ENCODE measurements around the gene VPS72. TPM values are rescaled to one million over a fixed set of nuclear protein-coding genes. Genes with fewer than 3 reads are reported as not detected.

The VPS72 gene
- total RNA-seq, 2 donors from 2014 or later, result 33.1 to 74.4 TPM

GRCh38 chr1:151166505-151166956, 23.5 kb downstream of the VPS72 start:
- H3K27me3 Mint-ChIP-seq, result no peaks in the 10 kb centered on the region
- ATAC-seq, result peak in 1 of 2 donors; percentile 25
- H3K9me3 Mint-ChIP-seq, result no peaks in the 10 kb centered on the region
- DNase-seq (ENCODE audit: low spot score), result no peak
- peaks cover 38 to 42% of the 10 kb centered on the region in 2 donors for H3K4me1 Mint-ChIP-seq (ENCODE audit: low read depth in 2 of 2)
- peaks cover 18% of the 10 kb centered on the region for H3K36me3 Mint-ChIP-seq
- H3K27ac Mint-ChIP-seq, result peak overlapping the region; percentile 85 to 92
- H3K4me3 Mint-ChIP-seq, result peak overlapping the region; percentile 94

GRCh38 chr1:151165738-151166504, 24.1 kb downstream of the VPS72 start, which contains the start of the genes LYSMD1 and SCNM1:
LYSMD1 (minus strand) TSS chr1:151165902; CDS start chr1:151165258, 644 bp downstream.
SCNM1 (plus strand) TSS chr1:151166144; CDS start chr1:151166153, 9 bp downstream.
- peaks cover 38 to 42% of the 10 kb centered on the region in 2 donors for H3K4me1 Mint-ChIP-seq (ENCODE audit: low read depth in 2 of 2)
- H3K27ac Mint-ChIP-seq, result peak within 1 kb of the TSS; percentile 85 to 92
- ATAC-seq (peak; percentile 97 to 98), DNase-seq (ENCODE audit: low spot score) (peak; percentile 97)
- H3K9me3 Mint-ChIP-seq, result no peaks in the 10 kb centered on the region
- H3K36me3 Mint-ChIP-seq, result peaks cover 18% of the 10 kb centered on the region
- H3K4me3 Mint-ChIP-seq, result peak within 1 kb of the TSS; percentile 94
- no peaks in the 10 kb centered on the region for H3K27me3 Mint-ChIP-seq

DNA sequence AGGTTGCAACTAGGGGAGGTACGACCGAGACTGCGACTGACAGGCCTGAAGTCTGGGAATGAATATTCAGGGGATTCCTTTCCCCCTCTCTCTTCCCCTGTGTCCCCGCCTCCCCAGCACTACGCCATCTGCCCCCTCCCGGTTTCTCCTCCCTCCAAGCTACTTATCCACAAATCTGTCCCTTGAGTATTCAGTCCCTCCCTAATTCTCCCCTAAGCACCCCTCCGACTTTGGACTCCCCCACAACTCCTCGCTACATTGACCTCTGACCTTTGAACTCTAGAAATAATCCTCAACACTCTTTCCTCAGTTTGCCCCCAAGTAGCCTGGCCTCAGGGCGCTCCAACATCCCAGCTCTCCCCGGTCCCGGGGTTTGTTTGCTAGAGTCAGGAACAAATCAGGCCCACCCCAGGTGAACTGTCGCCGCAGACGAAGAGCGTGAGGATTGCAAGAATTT, 24.7 kb downstream of the VPS72 start:
- Mint-ChIP-seq H3K9me3 (no peaks in the 10 kb centered on the region), H3K4me3 (peak overlapping the region; percentile 94), H3K27me3 (no peaks in the 10 kb centered on the region), H3K4me1 (ENCODE audit: low read depth in 2 of 2) (peaks cover 38 to 42% of the 10 kb centered on the region in 2 donors), H3K36me3 (peaks cover 18% of the 10 kb centered on the region), H3K27ac (peak overlapping the region; percentile 85 to 92)
- no peak for ATAC-seq
- no peak for DNase-seq (ENCODE audit: low spot score)

GRCh38 chr1:151164732-151165280, 25.2 kb downstream of the VPS72 start:
- Mint-ChIP-seq H3K27ac (peak overlapping the region; percentile 85 to 92), H3K27me3 (no peaks in the 10 kb centered on the region), H3K9me3 (no peaks in the 10 kb centered on the region), H3K36me3 (peaks cover 18% of the 10 kb centered on the region), H3K4me1 (ENCODE audit: low read depth in 2 of 2) (peaks cover 39 to 43% of the 10 kb centered on the region in 2 donors), H3K4me3 (peak overlapping the region; percentile 94)
- ATAC-seq (no peak), DNase-seq (ENCODE audit: low spot score) (no peak)

DNA sequence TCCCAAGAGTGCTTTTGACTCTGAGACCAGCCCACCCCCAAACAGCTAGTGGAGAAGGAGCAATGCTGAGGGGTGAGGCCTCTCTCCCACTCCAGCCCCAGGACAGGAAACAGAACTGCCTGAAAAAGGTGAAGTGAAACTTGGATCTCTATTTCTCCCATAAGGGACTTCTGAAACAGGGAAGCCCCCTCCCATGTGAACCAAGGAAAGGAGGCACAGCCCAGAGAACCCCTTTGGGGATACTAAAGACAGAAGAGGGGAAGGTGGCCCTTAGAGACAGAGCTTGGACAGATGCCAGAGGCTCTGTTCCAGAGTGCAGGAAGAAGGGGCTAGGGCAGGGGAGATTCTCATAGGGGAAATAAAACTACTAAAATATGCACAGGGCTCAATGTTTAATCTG, 30.6 kb downstream of the VPS72 start:
- H3K27ac Mint-ChIP-seq, result peak overlapping the region; percentile 68 to 94
- no peaks in the 10 kb centered on the region for H3K36me3 Mint-ChIP-seq
- peaks cover 51% of the 10 kb centered on the region in 2 donors for H3K4me1 Mint-ChIP-seq (ENCODE audit: low read depth in 2 of 2)
- no peak for ATAC-seq
- H3K9me3 Mint-ChIP-seq, result no peaks in the 10 kb centered on the region
- DNase-seq (ENCODE audit: low spot score), result no peak
- H3K27me3 Mint-ChIP-seq, result no peaks in the 10 kb centered on the region
- no peak overlapping the region for H3K4me3 Mint-ChIP-seq

DNA sequence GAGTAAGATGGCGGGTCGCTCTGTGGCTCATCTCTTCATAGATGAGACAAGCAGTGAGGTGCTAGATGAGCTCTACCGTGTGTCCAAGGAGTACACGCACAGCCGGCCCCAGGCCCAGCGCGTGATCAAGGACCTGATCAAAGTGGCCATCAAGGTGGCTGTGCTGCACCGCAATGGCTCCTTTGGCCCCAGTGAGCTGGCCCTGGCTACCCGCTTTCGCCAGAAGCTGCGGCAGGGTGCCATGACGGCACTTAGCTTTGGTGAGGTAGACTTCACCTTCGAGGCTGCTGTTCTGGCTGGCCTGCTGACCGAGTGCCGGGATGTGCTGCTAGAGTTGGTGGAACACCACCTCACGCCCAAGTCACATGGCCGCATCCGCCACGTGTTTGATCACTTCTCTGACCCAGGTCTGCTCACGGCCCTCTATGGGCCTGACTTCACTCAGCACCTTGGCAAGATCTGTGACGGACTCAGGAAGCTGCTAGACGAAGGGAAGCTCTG, 31.2 kb downstream of the VPS72 start:
- Mint-ChIP-seq H3K27me3 (no peaks in the 10 kb centered on the region), H3K36me3 (no peaks in the 10 kb centered on the region), H3K27ac (peak overlapping the region; percentile 93 to 94), H3K4me1 (ENCODE audit: low read depth in 2 of 2) (peaks cover 47 to 48% of the 10 kb centered on the region in 2 donors), H3K9me3 (no peaks in the 10 kb centered on the region), H3K4me3 (peak overlapping the region; percentile 99)
- DNase-seq (ENCODE audit: low spot score), result no peak
- no peak for ATAC-seq

DNA sequence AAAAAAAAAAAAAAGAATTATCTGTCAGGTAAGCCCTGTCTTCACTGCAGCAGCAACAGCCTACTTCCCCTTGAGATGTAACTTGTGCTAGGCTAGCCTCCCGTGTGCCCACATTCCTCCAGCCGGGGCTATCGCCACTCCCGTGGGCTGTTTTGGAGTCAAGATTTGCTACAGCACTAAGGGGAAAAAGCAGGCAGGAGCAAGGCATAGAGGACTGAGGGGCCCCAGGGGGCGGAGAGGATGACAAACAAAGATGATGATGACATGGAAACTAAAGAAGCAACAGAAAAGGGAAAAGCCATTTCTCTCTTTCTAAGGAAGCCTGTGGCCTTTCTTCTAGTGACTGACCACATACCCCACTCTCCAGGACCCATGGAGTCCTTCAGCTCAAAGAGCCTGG, 31.7 kb downstream of the VPS72 start:
- Mint-ChIP-seq H3K27ac (peak overlapping the region; percentile 93 to 94), H3K36me3 (no peaks in the 10 kb centered on the region), H3K4me3 (peak overlapping the region; percentile 99), H3K4me1 (ENCODE audit: low read depth in 2 of 2) (peaks cover 47 to 48% of the 10 kb centered on the region in 2 donors), H3K27me3 (no peaks in the 10 kb centered on the region), H3K9me3 (no peaks in the 10 kb centered on the region)
- DNase-seq (ENCODE audit: low spot score) (no peak), ATAC-seq (no peak)

- DNase-seq (ENCODE audit: low spot score), result peak; percentile 80
- H3K27ac Mint-ChIP-seq, result peak overlapping the region; percentile 93 to 94
- no peaks in the 10 kb centered on the region for H3K9me3 Mint-ChIP-seq
- ATAC-seq, result peak; percentile 68 to 80
- peaks cover 41% of the 10 kb centered on the region in 2 donors for H3K4me1 Mint-ChIP-seq (ENCODE audit: low read depth in 2 of 2)
- H3K4me3 Mint-ChIP-seq, result peak overlapping the region; percentile 99
- H3K36me3 Mint-ChIP-seq, result no peaks in the 10 kb centered on the region
- H3K27me3 Mint-ChIP-seq, result no peaks in the 10 kb centered on the region
Measured at GRCh38 chr1:151157067-151157531, 32.9 kb downstream of the VPS72 start.

- Mint-ChIP-seq H3K27me3 (no peaks in the 10 kb centered on the region), H3K4me1 (ENCODE audit: low read depth in 2 of 2) (peaks cover 37% of the 10 kb centered on the region in 2 donors), H3K36me3 (no peaks in the 10 kb centered on the region), H3K9me3 (no peaks in the 10 kb centered on the region), H3K4me3 (peak within 1 kb of the TSS; percentile 99), H3K27ac (peak within 1 kb of the TSS; percentile 93 to 94)
- peak; percentile 84 for DNase-seq (ENCODE audit: low spot score)
- ATAC-seq, result peak; percentile 90 to 92
Measured at GRCh38 chr1:151156515-151156819, 33.5 kb downstream of the VPS72 start, which contains the start of gene TNFAIP8L2. TNFAIP8L2 (plus strand) TSS chr1:151156649; CDS start chr1:151158698, 2,049 bp downstream.

DNA sequence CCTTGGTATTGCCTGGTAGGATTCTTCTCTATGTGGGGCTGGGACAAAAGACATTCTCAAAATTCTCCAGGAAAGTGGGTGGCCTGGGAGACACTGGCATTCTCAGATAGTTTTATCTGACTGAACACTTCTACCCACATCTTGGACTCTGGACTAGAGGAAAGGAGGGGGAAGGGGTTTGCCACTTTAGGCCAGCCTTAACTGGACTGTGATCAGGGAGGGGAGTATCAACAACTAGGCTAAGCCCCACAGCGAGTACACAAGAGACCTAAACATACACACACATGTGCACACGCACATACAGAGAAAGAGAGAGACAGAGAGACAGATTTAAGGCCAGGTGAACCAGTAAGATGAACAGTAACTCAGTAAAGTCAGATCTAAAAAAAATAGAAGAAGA, 42.3 kb downstream of the VPS72 start:
- no peak for ATAC-seq
- no peak overlapping the region for H3K27ac Mint-ChIP-seq
- DNase-seq (ENCODE audit: low spot score), result no peak
- no peaks in the 10 kb centered on the region for H3K9me3 Mint-ChIP-seq
- no peaks in the 10 kb centered on the region for H3K36me3 Mint-ChIP-seq
- peaks cover 4 to 7% of the 10 kb centered on the region in 2 donors for H3K27me3 Mint-ChIP-seq
- H3K4me3 Mint-ChIP-seq, result peak overlapping the region; percentile 83
- H3K4me1 Mint-ChIP-seq (ENCODE audit: low read depth in 2 of 2), result peaks cover 11 to 14% of the 10 kb centered on the region in 2 donors

- H3K4me3 Mint-ChIP-seq, result peak overlapping the region; percentile 83
Measured at GRCh38 chr1:151147132-151147503, 42.9 kb downstream of the VPS72 start.

DNA sequence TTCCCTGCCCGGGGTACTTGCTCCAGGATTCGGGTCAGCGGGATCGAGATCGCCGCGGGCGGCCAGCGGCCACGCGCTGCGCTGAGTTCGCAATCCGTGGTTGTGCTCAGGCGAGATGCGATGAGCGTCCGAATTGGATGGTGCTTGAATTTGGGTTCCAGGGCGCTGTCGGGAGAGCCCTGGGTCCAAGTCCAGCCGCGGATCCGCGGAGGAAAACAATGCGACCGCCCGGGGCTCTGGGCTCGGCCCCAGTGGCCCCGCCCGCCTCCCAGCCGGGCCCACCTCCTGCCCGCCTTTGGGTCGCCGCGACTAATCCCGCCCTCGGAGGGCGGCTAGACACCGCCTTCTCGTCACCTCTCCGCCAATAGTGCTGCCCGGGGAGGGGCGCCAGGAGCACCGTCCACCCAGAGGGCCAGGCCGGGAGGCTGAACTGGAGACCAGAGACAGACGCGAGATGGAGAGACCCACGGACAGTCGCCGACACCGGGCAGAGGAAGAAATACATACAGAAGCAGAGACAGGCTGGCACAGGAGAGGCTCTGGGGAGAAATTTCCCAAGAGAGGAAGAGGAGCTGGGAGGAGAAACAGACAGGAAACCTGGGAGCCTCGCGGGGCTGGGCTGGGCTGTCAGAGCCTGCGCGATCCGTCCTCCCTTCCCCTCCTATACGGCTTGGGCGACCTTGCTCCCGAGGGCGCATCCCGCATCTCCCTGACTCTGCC, 43.4 kb downstream of the VPS72 start, which contains the start of gene SEMA6C:
TSS of gene SEMA6C (minus strand) at position 220 of the 720 bp plus-strand sequence. CDS start 4,010 bp downstream, outside the sequence.
- DNase-seq (ENCODE audit: low spot score), result peak; percentile 93
- Mint-ChIP-seq H3K36me3 (no peaks in the 10 kb centered on the region), H3K27ac (peak within 1 kb of the TSS in 1 of 2 donors; percentile 32), H3K4me3 (peak within 1 kb of the TSS; percentile 83), H3K27me3 (peaks cover 4 to 7% of the 10 kb centered on the region in 2 donors), H3K9me3 (no peaks in the 10 kb centered on the region), H3K4me1 (ENCODE audit: low read depth in 2 of 2) (peaks cover 11 to 14% of the 10 kb centered on the region in 2 donors)
- ATAC-seq, result peak; percentile 100

More at GRCh38 chr1:151147132-151147503, 42.9 kb downstream of the VPS72 start:
- peak overlapping the region in 1 of 2 donors; percentile 32 for H3K27ac Mint-ChIP-seq
- ATAC-seq, result no peak
- peaks cover 11 to 14% of the 10 kb centered on the region in 2 donors for H3K4me1 Mint-ChIP-seq (ENCODE audit: low read depth in 2 of 2)
- H3K27me3 Mint-ChIP-seq, result peaks cover 4 to 7% of the 10 kb centered on the region in 2 donors
- no peak for DNase-seq (ENCODE audit: low spot score)
- H3K36me3 Mint-ChIP-seq, result no peaks in the 10 kb centered on the region
- H3K9me3 Mint-ChIP-seq, result no peaks in the 10 kb centered on the region

DNA sequence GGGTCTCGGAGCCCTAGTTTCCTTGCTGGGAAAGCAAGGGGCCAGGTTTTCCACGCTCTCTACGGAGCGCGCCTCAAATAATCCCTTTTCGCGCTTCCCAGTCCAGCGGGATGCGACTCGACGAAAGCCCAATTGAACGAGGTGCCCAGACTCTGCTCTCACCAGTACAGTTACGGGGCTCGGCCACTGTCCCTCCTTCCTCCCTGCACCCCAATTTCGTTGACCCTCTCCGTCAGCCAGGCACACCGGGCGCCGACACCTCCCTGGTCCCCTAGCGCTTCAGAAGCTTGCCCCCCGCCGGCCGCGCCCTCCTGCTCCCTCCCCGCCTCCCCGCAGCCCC, 44.0 kb downstream of the VPS72 start:
- Mint-ChIP-seq H3K27ac (no peak overlapping the region), H3K4me1 (ENCODE audit: low read depth in 2 of 2) (peaks cover 11 to 14% of the 10 kb centered on the region in 2 donors), H3K4me3 (peak overlapping the region; percentile 83), H3K36me3 (no peaks in the 10 kb centered on the region), H3K27me3 (peaks cover 4 to 7% of the 10 kb centered on the region in 2 donors), H3K9me3 (no peaks in the 10 kb centered on the region)
- DNase-seq (ENCODE audit: low spot score) (no peak), ATAC-seq (peak in 1 of 2 donors; percentile 2)

Data from natural killer cell treated with Interleukin-12 subunit alpha and Interleukin-12 subunit beta and Interleukin-15 and Interleukin-18, amount 100 ng/mL, for 72 hours (primary cell).